ENCODE data around the gene PARP4.
"Not testable (repeated sequence)": the region's sequence is repeated elsewhere in the genome, so short reads cannot be mapped to it uniquely, and the experiment has no call there.

PARP4 gene

DNA sequence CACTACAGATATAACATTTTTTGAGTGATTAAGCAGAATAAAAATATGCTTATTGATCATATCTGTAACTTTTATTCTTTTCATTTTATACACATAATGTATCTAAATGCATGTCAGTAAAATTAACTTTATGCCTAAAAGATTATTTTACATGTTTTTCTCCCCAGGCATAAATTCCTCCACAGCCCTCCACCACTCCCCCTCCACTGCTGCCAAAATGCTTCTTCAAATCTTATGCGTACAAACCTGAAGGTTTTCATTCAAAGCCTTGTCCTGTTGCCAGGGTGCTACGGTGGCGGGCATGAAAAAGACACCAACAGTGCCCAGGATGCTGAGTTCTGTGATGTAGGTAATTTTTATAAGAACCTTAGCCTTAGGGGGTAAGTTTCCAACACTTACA, 52.9 kb downstream of the PARP4 start:
- DNase-seq (ENCODE audit: low spot score), result no peak
- in situ Hi-C loops (cut with MboI; ENCODE audit: low sequenced_read_pairs, unreplicated experiment), result no loop called here
- TF ChIP-seq, protein P1, sequence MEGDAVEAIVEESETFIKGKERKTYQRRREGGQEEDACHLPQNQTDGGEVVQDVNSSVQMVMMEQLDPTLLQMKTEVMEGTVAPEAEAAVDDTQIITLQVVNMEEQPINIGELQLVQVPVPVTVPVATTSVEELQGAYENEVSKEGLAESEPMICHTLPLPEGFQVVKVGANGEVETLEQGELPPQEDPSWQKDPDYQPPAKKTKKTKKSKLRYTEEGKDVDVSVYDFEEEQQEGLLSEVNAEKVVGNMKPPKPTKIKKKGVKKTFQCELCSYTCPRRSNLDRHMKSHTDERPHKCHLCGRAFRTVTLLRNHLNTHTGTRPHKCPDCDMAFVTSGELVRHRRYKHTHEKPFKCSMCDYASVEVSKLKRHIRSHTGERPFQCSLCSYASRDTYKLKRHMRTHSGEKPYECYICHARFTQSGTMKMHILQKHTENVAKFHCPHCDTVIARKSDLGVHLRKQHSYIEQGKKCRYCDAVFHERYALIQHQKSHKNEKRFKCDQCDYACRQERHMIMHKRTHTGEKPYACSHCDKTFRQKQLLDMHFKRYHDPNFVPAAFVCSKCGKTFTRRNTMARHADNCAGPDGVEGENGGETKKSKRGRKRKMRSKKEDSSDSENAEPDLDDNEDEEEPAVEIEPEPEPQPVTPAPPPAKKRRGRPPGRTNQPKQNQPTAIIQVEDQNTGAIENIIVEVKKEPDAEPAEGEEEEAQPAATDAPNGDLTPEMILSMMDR (IDR thresholded peaks at IDR 0.05; ENCODE audit: borderline replicate concordance, control extremely low read depth, extremely low read depth, insufficient read depth, missing control alignments), result no peak

DNA sequence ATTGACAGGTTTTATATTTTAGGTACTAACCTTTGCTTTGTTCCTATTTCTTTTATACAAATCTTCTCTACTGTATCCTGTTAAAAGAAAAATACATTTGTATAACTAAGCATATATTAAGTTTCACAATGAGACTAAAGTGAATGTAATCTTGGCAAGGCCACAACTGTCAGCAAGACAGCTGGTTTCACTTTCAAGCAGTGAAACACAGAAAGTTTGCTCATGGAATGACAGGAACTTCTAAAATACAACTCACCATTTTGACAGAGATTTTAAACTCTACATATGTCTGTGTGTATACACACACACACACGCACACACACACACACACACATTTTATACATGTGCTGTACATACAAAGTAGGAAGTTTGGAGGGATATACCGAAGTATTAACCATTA, 53.3 kb downstream of the PARP4 start:
- peak; percentile 76 for DNase-seq (ENCODE audit: low spot score)
- TF ChIP-seq, protein P1 (IDR thresholded peaks at IDR 0.05; ENCODE audit: borderline replicate concordance, control extremely low read depth, extremely low read depth, insufficient read depth, missing control alignments), result no peak
- in situ Hi-C loops (cut with MboI; ENCODE audit: low sequenced_read_pairs, unreplicated experiment), result no loop called here

DNA sequence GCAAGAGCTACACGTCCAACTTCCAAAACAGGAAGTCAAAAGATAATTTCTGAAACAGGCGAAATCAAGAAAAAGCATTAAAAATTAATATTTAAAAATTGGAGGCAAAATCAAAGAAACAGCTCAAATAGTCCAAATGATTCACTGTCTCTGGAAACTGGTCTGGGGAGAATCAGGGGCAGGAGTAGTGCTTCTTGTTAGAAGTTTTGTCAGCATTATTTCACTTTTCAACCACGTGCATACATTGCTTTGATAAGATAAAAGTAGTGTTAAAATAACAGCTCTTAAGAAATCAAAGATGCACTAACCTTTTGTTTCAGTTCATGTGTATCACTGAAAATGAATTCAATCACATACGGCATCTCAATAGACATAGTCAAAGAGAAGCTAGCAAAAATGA, 53.8 kb downstream of the PARP4 start:
- TF ChIP-seq, protein P1 (IDR thresholded peaks at IDR 0.05; ENCODE audit: borderline replicate concordance, control extremely low read depth, extremely low read depth, insufficient read depth, missing control alignments), result no peak
- no peak for DNase-seq (ENCODE audit: low spot score)
- in situ Hi-C loops (cut with MboI; ENCODE audit: low sequenced_read_pairs, unreplicated experiment), result no loop called here

DNA sequence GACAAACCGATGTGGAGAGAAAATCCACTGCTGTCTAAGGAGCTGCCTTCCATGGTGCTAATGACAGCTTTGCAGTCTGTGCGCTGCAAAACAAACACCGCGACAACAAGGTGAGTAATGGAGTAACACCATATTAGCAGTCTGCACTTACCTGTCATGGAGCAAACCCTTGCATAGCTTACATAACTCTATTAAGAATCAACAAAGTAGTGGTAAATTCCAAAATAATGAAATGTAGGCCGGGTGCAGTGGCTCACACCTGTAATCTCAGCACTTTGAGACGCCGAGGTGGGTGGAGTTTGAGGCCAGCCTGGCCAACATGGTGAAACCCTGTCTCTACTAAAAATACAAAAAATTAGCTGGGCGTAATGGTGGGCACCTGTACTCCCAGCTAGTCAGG, 56.2 kb downstream of the PARP4 start:
- TF ChIP-seq, protein P1 (IDR thresholded peaks at IDR 0.05; ENCODE audit: borderline replicate concordance, control extremely low read depth, extremely low read depth, insufficient read depth, missing control alignments), result no peak
- DNase-seq (ENCODE audit: low spot score), result no peak
- in situ Hi-C loops (cut with MboI; ENCODE audit: low sequenced_read_pairs, unreplicated experiment), result no loop called here

DNA sequence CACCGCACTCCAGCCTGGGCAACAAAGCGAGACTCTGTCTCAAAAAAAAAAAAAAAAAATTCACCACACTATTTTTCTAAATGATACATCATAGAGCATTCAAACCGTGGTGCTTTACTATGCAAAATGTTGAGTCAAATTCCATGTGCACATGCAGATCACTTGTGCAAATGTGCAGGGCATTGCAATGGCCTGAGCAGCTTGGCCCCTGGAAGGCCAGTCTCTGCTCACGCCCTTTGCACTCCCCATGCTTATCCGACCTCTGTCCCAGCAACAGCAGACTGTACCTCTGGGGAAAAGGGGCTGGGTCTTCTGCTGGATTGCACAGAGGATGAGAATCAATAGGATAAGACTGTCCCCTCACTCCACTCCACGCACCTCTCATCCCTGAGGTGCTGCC, 58.5 kb downstream of the PARP4 start:
- TF ChIP-seq, protein P1 (IDR thresholded peaks at IDR 0.05; ENCODE audit: borderline replicate concordance, control extremely low read depth, extremely low read depth, insufficient read depth, missing control alignments), result no peak
- no peak for DNase-seq (ENCODE audit: low spot score)
- in situ Hi-C loops (cut with MboI; ENCODE audit: low sequenced_read_pairs, unreplicated experiment), result no loop called here

DNA sequence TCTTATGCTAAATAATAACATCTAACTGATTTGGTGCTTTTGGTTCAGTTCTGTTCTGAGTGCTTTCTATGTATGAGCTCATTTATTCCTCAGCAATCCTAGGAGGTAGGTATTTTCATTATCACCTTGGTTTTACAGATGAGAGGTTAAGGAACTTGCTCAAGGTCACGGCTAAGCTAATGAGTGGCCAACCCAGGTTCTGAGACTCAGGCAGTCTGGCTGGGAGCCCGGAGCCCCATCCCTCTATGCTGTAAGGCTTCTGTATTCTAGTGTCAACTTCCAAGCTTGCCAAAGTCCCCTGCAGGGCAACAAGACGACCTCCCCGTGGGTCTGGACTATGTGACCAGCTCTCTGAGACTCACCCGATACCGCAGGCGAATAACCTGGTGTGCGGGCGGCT, 60.5 kb downstream of the PARP4 start:
- TF ChIP-seq, protein P1 (IDR thresholded peaks at IDR 0.05; ENCODE audit: borderline replicate concordance, control extremely low read depth, extremely low read depth, insufficient read depth, missing control alignments), result no peak
- no peak for DNase-seq (ENCODE audit: low spot score)
- in situ Hi-C loops (cut with MboI; ENCODE audit: low sequenced_read_pairs, unreplicated experiment), result no loop called here

DNA sequence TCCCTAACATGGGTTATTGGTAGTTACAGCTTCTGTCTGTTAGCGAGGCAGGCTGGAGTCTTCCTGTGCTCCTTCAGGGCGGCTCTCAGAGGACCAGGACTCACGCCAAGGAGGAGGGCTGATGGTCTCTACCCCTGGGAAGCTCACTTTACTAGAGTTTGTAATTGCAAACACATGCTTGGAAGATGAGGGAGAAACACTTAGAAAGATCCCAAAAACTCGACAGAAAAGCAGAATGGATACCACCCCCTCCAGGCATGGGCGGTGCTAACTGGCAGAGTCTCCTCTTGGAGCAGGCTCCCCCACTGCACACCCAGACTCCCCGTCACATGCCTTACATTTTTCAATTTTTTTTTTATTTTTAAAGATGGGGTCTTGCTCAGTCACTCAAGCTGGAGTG, 62.0 kb downstream of the PARP4 start:
- TF ChIP-seq, protein P1 (IDR thresholded peaks at IDR 0.05; ENCODE audit: borderline replicate concordance, control extremely low read depth, extremely low read depth, insufficient read depth, missing control alignments), result no peak
- DNase-seq (ENCODE audit: low spot score), result no peak
- in situ Hi-C loops (cut with MboI; ENCODE audit: low sequenced_read_pairs, unreplicated experiment), result no loop called here

DNA sequence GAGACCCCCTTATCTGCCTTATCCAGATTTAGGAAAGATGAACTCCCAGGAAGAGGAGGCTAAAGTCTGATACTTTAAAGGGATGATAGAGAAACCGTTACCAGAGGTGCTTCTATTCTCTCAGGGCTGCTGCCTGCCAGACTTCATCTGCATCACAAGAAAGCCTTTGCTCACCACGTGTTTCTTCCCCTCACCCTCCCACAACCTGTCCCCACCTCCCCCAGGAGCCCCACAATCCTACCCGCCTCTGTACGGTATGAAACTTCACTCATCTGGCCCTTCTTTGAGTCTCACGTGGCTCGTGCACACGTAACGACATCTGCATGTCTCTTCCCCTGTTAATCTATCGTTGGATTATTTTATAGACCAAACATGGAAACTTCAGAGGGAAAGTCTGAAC, 67.7 kb downstream of the PARP4 start:
- DNase-seq (ENCODE audit: low spot score); in situ Hi-C loops (cut with MboI; ENCODE audit: low sequenced_read_pairs, unreplicated experiment): not testable (repeated sequence)
